ENCODE measurements around the gene NME1.

NME1 gene

DNA sequence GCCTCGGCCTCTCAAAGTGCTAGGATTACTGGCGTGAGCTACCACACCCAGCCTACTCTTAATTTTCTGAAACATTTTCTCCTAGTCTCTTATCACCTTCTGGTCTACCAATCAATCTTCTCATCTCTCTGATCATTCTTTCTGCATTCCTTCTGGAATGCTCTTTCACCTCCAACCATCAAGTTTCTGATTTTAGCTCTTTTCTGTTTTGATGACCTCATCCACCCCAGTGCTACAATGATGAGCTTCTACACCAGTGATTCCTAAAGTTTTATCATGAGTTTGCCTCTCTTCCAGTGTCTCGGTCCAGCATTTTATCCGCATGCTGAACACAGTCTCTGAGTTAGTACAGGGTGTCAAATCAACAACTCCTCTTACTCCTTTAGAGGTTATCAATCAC lies 44.4 kb downstream of the NME1 start:
- no peak for DNase-seq

DNA sequence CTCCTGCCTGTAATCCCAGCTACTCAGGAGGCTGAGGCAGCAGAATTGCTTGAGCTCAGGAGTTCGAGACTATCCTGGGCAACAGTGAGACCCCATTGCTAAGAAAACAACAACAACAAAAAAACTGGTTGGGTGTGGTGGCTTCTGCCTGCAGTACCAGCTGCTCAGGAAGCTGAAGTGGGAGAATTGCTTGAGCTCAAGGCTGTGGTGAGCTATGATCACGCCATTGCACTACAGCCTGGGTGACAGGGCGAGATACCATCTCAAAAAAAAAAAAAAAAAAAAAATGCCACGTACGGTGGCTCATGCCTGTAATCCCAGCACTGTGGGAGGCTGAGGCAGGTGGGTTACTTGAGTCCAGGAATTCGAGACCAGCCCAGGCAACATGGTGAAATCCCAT lies 46.9 kb downstream of the NME1 start:
- DNase-seq, result no peak

DNA sequence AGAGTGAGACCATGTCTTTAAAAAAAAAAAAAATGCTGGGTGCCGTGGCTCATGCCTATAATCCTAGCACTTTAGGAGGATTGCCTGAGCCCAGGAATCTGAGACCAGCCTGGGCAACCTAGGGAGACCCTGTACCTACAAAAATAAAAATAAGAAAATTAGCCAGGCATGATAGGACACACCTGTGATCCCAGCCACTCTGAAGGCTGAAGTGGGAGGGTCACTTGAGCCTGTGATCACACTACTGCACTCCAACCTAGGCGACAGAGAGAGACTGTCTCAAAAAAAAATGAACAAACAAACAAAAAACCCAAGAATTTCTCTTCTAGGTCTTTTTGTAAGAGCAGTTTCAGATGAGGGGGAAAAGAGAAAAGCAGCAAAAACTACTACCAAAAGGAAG lies 47.5 kb downstream of the NME1 start:
- no peak for DNase-seq

DNA sequence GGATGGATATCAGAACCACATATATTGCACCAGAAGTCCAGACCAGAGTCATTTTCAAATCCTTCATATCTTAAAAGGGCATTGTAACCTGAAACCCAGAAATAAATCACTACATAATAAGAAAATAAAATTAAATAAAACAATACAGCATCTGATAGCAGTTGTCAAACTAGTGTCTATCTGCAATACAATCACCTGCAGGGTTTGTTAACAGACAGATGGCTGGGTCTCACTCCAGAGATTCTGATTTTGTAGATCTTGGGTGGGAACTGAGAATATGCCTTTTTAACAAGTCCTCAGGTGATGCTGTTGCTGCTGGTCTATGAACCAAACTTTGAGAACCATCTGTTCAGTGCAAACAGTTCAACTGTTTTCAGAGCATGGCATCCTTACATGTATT lies 50.5 kb downstream of the NME1 start:
- no peak for DNase-seq

All from stimulated activated CD4-positive, alpha-beta T cell treated with anti-CD3 and anti-CD28 coated beads, Interleukin-1b, Interleukin-23, amount 100 ng/mL, for 48 hours (primary cell).